ENCODE results near the gene MRS2. TPM values are rescaled to one million over a fixed set of nuclear protein-coding genes. Genes with fewer than 3 reads are reported as not detected.

The MRS2 gene
- total RNA-seq, 2 donors from 2014 or later: 32.6 to 35.7 TPM

DNA sequence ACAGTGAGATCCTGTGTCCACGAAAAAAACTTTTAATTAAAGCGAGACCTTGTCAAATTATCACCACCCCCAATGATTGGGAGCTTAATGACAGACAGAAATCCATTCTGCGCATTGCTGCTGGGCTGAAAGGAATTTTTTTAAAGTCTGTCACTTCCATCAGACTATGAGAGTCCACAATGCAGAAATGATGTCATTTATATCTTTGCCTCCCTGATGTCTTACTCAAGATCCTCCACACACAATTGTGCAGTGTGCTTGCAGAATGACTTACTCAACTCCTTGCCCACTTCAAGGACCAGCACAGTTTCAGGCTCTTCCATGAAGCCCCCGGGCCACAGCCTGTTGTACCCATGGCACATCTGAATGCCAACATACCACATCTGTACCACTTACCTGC lies 45.7 kb downstream of the MRS2 start:
- Histone ChIP-seq H3K4me1 (no peaks in the 10 kb centered on the region), H3K36me3 (no peaks in the 10 kb centered on the region), H3K27ac (no peak overlapping the region), H3K27me3 (no peaks in the 10 kb centered on the region), H3K9ac (ENCODE audit: low read depth in 2 of 2, low read length in 2 of 2) (no peak overlapping the region), H3K4me3 (no peak overlapping the region), H3K9me3 (no peaks in the 10 kb centered on the region)
- TF ChIP-seq, protein P1, sequence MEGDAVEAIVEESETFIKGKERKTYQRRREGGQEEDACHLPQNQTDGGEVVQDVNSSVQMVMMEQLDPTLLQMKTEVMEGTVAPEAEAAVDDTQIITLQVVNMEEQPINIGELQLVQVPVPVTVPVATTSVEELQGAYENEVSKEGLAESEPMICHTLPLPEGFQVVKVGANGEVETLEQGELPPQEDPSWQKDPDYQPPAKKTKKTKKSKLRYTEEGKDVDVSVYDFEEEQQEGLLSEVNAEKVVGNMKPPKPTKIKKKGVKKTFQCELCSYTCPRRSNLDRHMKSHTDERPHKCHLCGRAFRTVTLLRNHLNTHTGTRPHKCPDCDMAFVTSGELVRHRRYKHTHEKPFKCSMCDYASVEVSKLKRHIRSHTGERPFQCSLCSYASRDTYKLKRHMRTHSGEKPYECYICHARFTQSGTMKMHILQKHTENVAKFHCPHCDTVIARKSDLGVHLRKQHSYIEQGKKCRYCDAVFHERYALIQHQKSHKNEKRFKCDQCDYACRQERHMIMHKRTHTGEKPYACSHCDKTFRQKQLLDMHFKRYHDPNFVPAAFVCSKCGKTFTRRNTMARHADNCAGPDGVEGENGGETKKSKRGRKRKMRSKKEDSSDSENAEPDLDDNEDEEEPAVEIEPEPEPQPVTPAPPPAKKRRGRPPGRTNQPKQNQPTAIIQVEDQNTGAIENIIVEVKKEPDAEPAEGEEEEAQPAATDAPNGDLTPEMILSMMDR (IDR thresholded peaks at IDR 0.05): no peak
- DNase-seq: no peak
- intact Hi-C loops (cut with DNase I): no loop called here

DNA sequence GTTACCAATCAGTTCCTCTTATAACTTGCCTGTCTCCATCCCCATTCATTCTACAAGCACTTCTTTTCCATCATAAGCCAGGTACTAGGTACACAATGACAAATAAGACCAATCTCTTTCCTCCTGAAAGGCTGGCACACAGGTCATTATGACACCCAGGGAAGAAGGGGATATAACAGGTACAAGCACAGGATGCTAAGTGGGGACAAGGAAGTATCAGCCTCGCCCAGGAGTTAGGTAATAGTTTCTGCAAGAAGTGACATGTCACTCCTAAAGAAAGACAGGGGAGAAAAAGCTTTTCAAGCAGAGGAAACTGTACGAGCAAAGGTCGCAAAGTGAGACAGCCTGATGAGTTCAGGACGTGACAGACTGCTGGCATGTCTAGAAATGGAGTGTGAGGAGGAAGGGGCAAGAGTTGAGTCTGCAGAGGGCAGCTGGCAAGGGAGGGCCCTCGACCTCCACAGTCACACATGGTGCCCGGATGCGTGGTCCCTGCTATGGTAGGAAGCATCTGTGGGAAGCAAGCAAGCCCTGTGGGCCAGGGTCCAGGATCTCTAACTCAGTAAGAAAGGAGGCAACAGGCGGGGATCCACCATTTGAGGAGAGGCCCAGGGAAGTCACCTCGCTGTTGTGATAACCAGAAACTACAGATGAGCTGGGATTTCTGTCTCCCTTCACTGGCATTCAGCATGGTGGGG lies 46.2 kb downstream of the MRS2 start:
- intact Hi-C loops (cut with DNase I): no loop called here
- TF ChIP-seq, protein P1 (IDR thresholded peaks at IDR 0.05): no peak
- no peaks in the 10 kb centered on the region for H3K9me3 ChIP-seq
- no peak overlapping the region for H3K27ac ChIP-seq
- H3K4me1 ChIP-seq: no peaks in the 10 kb centered on the region
- no peak overlapping the region for H3K9ac ChIP-seq (ENCODE audit: low read depth in 2 of 2, low read length in 2 of 2)
- no peak for DNase-seq
- no peak overlapping the region for H3K4me3 ChIP-seq
- H3K36me3 ChIP-seq: no peaks in the 10 kb centered on the region
- no peaks in the 10 kb centered on the region for H3K27me3 ChIP-seq

DNA sequence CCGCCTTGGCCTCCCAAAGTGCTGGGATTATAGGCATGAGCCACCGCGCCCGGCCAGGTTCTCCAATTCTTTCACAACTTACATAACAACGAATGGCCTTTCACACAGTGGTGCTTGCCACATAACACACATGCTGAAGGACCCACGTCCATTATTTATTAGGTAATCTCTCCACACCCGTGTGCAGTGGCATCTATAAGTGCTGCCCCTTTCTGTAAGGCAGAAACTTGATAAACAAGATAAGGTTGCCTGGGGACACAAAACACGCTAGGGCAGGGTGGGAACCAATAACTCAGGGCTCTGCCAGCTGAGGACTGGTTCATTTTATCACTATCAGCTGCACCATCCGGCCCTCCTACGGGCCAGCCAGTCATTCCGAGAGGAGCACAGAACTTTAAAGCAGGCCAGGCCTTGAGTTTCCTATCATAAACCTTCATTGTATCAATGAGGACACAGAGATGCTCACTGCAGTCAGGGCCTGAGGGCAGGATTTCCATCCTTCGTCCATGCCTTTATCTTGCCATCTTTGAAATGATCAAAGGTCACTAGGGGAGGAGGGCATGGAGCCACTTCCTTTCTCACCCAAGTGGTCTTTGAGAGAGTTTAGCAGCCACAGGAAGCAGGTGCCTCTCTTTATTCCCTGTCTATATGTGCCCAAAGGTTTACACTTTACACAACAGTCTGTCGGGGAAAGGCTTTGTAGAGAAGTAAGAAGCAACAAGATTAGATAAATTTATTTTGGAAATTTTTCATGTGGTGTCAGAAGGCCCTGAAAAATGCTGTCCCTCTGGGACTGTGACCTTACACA lies 49.0 kb downstream of the MRS2 start:
- Histone ChIP-seq H3K27ac (no peak overlapping the region), H3K9ac (ENCODE audit: low read depth in 2 of 2, low read length in 2 of 2) (no peak overlapping the region), H3K9me3 (no peaks in the 10 kb centered on the region), H3K27me3 (no peaks in the 10 kb centered on the region), H3K4me3 (no peak overlapping the region), H3K4me1 (no peaks in the 10 kb centered on the region), H3K36me3 (no peaks in the 10 kb centered on the region)
- TF ChIP-seq, protein P1 (IDR thresholded peaks at IDR 0.05): no peak
- intact Hi-C loops (cut with DNase I): no loop called here
- no peak for DNase-seq

DNA sequence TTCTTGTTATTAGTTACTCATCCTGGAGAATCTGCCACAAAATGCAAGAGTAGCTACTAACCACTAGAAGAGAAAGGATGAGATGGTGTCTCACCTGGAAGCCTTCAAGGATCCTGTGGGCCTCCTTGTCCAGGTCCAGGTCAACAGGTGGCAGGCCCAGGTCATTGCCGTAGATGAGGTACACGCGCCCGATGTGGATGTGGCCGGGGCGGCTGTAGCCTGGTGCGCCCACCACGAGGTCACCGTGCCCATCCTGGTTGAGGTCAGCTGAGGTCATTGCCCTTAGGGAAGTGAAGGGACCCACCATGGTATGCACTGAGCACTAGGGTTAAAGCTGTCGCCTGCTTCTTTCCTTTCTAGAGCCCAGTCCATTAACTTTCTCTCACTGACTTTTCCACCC lies 51.2 kb downstream of the MRS2 start:
- no peak for DNase-seq
- Histone ChIP-seq H3K27me3 (no peaks in the 10 kb centered on the region), H3K9me3 (no peaks in the 10 kb centered on the region), H3K27ac (no peak overlapping the region), H3K9ac (ENCODE audit: low read depth in 2 of 2, low read length in 2 of 2) (no peak overlapping the region), H3K36me3 (no peaks in the 10 kb centered on the region), H3K4me3 (no peak overlapping the region), H3K4me1 (no peaks in the 10 kb centered on the region)
- intact Hi-C loops (cut with DNase I): no loop called here
- TF ChIP-seq, protein P1 (IDR thresholded peaks at IDR 0.05): no peak

DNA sequence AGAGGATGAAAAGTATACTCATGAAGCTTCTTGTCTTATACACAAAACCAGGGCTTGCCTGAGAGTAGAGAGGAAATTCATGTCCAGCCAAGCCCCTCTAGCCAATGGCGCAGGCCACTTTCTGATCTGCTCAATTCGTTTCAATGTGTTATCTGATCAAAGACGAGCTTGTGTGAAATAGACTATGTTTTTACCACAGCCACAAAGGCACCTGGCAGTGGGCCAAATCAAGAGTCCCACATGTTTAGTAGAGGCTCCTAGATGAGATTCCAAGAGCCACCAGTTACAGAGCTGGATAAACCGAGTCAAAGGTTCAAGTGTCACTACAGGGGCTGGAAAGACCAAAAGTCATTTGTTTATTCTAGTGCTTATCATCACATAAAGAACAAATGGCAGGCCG lies 51.7 kb downstream of the MRS2 start:
- H3K4me3 ChIP-seq: no peak overlapping the region
- no peaks in the 10 kb centered on the region for H3K36me3 ChIP-seq
- intact Hi-C loops (cut with DNase I): no loop called here
- H3K9me3 ChIP-seq: no peaks in the 10 kb centered on the region
- no peak overlapping the region for H3K9ac ChIP-seq (ENCODE audit: low read depth in 2 of 2, low read length in 2 of 2)
- DNase-seq: no peak
- no peak overlapping the region for H3K27ac ChIP-seq
- TF ChIP-seq, protein P1 (IDR thresholded peaks at IDR 0.05): no peak
- H3K27me3 ChIP-seq: no peaks in the 10 kb centered on the region
- no peaks in the 10 kb centered on the region for H3K4me1 ChIP-seq
